Activated CD4-positive, alpha-beta T cell treated with anti-CD3 and anti-CD28 coated beads, Interleukin-2, Interleukin-4, amounts not matched to agents 100 ng/mL and 50 ng/mL, durations not matched to agents 16 hours and 8 hours (primary cell): Measurements from ENCODE around the gene POLR3E.
"Not testable (repeated sequence)": the region's sequence is repeated elsewhere in the genome, so short reads cannot be mapped to it uniquely, and the experiment has no call there.

Experiments used
- DNase-seq: peaks from one replicate; pipeline ENCODE4 v3.0.0-alpha.2; 2020; ENCODE audit warnings: low spot score

POLR3E gene

DNA sequence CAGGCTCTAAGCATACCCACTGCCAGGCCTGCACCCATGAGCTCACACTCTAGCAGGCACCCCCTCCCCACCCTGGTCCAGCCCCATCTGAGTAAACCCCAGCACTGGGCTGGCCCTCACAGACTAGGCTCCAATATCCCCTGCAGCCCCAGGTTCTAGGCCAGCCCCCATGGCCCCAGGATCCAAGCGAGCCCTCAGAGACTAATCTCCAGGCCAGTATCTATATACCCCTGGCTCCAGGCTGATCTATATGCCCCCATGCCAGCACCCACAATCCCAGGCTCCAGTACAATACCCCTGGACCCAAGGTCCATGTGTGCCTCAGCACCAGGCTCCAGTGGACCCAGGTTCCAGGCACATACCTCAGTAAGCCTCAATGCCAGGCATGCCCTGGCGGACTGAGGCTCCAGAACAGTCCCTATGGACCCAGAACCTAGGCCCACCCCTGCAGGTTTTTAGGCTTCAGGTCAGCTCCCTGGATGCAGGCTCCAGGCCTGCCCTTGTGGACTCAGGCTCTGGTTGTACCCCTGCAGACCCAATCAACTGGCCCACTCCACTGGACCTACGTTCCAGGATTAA, 38.5 kb downstream of the POLR3E start:
- no peak for DNase-seq

DNA sequence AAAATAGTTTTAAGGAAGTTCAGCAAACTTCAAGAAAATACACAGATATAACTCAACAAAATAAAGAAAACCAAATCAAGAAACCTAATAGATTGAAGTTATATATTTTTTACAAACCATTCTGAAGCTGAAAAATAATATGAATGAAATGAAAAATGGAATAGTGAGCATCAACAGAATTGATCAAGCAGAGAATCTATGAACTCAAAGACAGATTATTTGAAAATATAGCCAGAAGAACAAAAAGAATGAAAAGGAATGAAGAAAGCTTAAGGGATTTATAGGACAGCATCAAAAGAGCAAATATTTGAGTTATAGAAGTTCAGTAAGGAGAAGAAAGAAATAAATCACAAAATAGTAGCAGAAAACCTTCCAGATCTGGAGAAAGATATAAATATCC, 39.4 kb downstream of the POLR3E start:
- DNase-seq: no peak

DNA sequence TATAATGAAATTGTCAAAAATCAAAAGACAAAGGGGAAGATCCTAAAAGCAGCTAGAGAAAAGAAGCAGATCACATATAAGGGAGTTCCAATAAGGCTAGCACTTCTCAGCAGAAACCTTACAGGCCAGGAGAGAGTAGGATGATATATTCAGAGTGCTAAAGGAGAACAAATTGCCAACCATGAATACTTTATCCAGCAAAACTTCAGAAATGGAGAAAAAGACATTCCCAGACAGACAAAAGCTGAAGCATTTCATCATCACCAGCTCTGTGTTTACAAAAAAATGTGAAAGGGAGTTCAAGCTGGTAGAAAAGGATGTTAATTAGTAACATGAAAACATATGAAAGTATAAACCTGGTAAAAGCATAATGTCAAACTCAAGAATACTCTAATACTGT, 39.8 kb downstream of the POLR3E start:
- DNase-seq: no peak

DNA sequence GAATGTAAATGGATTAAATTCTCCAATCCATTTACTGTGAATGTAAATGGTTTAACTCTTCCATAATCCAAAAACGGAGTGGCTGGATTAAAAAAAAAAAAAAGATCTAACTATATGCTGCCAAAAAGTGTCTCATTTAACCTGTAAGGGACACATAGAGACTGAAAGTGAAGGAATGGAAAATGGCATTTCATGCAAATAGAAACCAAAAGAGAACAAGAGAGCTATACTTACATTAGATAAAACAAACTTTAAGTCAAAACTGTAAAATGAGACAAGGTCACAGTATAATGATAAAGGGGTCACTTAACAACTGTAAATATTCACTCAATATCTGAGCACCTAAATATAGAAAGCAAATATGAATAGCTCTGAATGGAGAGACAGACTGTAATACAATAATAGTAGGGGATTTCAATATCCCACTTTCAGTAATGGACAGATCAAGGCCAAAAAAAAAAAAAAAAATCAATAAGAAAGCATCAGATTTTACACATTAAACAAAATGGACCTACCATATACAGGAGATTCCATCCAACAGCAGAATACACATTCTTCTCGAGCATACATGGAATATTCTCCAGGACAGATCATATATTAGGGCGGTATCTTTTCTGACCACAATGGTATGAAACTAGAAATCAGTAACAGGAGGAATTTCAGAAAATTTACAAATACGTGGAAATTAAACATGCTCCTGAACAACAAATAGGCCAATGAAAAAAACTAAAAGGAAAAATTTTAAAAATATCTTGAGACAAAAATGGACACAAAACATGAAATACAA, 40.8 kb downstream of the POLR3E start:
- no peak for DNase-seq

DNA sequence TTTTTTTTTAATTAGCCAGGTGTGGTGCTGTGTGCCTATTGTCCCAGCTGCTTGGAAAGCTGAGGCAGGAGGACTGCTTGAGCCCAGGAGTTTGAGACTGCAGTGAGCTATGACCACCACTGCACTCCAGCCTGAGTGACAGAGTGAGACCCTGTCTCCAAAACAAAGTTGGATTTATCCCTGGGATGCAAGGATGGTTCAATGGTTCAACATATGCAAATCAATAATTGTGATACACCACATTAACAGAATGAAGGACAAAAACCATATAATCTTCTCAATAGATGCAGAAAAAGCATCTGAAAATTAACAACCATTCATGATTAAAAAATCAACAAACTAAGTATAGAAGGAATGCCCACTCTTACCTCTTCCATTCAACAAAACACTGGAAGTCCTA, 43.7 kb downstream of the POLR3E start:
- DNase-seq: no peak

DNA sequence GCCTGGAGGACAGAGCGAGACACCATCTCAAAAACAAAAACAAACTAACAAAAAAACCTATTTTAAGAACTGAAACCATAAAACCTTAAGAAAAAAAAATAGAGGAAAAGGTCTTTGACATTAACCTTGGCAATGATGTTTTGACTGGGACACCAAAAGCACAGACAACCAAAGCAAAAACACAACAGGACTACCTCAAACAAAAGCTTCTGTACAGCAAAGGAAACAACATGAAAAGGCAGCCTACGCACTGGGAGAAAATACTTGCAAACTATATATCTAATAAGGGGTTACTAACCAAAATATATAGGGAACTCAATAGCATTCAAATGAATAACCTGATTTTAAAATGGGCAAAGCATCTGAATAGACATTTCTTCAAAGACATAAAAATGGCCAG, 44.9 kb downstream of the POLR3E start:
- no peak for DNase-seq

DNA sequence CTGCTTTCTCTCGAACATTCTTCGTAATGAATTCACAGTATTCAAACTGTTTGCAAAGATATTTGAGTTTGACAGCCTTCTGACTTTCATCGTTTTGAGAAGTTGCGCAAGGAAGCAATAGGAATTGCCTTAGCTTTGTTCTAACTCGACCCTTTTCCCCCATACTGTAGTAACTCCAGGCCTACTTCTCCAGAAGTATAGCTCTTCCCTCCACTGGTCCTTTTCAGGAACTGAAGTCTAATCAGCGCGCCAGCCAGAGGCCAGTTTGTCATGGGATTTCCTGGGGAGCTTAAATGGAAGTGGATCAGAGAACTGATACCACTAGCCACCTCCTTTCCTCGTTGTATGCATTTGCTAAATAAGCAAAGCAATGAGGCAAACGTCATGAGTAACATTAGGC, 49.3 kb downstream of the POLR3E start:
- DNase-seq: no peak

DNA sequence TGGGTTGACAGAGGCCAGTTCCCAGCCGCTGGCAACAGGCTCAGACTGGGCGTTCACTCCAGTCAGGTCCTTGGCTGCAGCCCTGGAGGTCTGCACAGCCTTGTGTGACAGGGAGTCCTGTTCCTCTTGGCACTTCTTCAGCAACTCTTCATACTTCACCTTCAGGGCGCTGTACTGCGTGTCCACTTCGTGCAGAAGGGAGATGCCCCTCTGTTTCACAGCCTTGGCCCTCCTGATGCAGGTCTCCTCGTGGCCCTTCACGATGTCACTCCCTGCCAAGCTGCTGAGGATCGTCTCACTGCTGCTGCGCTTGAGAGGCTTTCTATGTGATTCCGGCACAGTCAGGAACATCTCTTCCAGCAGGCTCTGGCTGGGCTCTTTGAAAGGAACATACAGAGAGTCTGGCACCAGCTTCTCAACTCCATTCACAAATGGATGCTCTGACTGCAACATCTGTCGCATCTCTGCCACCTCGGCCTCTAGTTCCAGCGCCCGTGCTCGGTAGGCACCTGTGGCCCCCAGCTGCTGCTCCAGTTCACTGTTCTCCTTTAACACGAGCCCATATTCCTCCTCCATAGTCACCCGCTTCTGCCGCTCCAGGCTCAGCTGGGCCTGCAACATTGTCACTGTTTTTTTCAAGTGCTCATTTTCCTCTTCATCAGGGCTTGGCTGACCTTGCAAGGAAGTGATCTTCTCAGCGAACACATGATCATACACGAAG, 50.1 kb downstream of the POLR3E start:
- DNase-seq: no peak

DNA sequence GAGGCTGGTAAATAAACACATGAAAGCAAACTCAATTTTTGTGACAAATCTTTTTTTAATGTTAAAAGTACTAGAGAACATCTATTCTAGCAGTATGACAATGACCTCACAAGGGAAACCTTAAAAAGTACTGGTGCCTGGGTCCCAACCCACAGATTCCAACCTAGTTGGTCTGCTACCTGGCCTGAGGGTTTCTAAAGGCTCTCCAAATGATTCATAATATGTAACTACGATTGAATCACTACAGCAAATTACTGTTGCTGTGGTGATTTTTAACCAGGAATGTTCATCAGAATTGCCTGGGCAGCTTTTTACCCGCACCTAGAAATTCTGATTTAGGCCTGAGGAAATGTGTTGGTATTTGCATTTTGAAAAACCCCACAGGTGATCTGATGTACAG, 51.1 kb downstream of the POLR3E start:
- DNase-seq: no peak

DNA sequence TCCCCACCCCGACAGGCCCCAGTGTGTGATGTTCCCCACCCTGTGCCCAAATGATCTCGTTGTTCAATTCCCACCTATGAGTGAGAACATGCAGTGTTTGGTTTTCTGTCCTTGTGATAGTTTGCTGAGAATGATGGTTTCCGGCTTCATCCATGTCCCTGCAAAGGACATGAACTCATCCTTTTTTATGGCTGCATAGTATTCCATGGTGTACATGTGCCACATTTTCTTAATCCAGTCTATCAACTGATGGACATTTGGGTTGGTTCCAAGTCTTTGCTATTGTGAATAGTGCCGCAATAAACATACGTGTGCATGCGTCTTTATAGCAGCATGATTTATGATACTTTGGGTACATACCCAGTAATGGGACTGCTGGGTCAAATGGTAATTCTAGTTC, 53.8 kb downstream of the POLR3E start:
- DNase-seq: not testable (repeated sequence)

DNA sequence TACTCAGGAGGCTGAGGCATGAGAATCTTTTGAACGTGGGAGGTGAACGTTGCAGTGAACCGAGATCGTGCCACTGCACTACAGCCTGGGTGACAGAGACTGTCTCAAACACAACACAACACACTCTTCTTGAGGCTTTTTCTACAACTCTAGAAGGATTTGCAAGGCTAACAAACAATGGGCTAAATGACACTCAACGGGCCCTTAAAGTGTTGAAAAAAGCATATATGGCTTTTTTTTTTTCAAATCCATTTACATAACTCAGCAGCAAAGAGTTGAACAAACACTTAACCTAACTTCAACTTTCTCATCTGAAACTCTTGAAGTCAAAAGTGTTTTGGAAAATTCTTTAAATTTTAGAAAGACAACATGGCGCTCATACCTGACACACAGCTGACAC, 54.9 kb downstream of the POLR3E start:
- no peak for DNase-seq

DNA sequence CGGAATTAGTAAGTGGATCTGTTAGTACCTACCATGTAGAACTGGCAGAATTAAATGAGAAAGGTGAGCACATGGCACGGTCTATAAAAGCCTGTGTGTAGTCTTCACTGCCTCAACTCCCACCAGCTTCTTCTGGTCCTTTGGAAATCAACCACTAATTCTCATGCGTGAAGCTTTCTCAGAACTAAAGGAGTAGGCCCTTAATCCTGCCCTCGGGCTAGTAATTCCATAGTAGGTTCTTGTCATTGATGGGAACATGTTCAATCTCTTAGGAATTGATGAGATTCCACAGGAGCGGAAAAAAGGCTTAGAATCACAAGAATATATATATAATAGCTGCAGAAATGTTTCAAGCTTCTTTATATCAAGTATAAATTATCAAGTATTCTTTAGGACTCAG, 55.5 kb downstream of the POLR3E start:
- no peak for DNase-seq

DNA sequence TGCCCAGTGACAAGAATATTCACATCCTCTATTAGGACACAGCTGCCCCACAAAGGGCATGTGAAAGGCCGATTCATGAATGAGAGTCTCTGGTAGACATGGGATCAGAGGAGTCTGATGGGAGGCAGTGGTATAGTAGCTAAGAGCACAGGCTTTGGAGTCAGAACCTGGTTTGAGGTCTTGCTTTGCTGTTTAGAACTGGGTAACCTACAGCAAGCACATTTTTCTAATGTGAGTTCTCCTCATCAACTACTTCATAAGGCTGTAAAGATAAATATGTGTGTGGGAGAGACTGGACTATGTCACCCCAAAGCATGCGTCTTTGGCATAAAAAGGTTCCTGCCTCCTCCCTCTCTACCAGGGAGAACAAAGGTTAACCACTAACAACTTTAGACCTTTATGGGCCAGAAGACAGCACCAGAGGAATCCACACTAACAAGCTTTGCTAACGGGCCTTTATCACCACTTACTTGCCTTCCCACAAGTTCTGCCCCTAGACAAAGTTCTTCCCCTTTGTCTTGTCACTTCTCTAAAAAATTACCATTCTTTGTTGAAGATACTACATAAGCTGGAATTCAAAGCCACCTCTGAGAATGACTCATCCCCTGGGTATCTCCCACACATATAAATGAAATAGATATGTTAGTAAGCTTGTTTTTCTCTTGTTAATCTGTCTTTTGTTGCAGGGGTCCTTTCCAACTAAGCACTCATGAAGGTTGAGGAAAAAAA, 56.1 kb downstream of the POLR3E start:
- DNase-seq: peak; percentile 37

DNA sequence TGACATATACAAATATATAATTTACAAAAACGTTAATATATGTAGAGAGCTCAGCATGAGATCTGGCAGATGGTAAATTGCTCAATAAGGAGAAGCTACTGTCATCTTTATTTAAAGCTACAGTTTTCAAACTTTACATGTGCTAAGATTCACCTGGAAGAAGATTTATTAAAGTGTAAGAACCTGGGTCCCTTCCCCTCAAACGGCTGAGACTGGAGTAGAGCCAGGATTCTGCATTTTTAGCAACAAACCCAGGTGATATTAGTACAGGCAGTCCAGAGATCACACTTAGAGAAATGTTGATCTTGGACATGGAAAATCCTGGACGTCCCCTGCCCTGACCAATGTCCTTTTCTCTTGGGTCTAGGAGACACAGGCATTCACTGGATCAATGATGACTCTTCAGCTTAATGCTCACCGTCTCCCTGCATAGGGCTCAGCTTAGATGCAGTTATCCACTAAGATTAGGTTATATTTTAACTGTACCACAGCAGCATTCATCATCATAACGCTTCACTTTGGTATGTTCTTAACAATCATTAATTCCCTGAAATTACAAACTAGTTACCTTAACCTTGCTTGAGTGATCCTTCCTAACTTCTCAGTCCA, 56.8 kb downstream of the POLR3E start:
- DNase-seq: no peak

DNA sequence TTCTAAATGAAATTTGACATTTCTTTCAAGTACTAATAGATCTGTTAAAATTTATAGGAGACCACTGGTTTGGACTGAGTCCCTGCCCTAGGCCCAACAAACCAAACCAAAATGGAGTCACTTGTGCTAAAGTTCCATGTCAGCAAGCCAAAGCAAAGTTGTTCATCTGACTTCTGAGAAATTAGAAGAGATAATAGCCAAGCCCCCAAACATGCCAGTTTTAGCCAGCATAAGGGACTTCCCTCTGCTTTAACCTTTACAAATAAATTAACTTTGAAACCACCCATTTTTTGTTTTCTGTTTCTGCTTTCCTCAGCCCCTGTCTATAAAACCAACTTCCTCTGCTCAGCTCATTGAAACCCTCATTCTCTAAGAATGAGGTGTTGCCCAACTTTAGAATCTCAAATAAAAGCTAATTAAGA, 58.3 kb downstream of the POLR3E start:
- no peak for DNase-seq

DNA sequence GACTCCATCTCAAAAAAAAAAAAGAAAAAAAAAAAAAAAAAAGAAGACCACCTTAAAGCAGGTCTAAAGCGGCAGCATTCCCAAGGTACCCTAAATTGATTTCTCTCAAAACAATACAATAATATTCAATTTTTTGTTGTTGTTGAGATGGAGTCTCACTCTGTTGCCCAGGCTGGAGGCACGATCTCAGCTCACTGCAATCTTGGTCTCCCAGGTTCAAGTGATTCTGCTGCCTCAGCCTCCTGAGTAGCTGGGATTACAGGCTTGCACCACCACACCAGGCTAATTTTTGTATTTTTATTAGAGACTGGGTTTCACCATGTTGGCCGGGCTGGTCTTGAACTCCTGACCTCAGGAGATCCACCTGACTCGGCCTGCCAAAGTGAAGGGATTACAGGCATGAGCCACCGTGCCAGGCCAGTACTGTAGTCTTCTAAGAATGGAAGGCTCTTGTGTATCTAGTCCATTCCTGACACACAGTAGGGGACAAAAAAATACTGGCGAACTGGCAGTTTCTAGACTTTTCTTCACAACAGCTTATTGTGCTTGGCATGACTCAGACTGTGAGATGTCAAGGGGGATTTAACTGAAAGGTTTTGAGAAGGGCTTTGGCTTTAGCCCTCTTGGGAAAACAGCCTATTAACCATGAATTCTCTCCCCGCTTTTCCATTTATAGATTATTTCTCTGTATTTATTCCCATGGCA, 59.9 kb downstream of the POLR3E start:
- no peak for DNase-seq

DNA sequence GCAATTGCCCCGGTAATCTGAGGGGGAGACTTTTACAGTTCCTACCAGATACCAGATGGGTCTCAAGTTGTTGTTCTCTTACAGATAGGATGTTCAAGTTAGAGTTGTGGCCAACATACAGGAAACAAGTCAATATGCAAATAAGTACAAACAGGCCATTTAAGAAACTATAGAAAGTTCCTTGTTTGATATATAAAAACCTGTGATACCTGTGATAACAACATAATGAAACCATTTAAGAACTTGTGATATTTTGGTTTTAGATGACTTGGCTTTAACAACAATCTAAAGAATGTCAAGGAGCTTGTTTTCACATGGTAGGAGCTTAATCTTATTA, 60.4 kb downstream of the POLR3E start:
- no peak for DNase-seq

DNA sequence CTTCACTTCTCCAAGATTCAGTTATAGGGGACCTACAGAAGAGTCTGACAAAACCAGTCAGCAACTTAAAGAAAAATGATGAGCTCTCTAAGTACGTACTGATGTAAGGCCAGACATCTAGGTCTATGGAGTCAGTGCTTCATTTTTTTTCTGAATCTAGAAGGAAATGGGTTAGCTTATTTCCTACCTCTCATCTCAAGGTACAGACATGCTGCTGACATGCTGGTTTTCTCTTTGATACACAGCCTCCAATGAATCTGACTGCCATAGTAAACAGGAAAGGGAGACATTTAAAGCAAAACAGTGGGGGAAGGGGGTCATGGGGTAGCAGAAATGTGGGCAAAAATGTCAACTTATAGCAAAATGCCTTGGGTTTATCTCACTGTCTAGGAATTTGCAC, 60.8 kb downstream of the POLR3E start:
- DNase-seq: no peak

DNA sequence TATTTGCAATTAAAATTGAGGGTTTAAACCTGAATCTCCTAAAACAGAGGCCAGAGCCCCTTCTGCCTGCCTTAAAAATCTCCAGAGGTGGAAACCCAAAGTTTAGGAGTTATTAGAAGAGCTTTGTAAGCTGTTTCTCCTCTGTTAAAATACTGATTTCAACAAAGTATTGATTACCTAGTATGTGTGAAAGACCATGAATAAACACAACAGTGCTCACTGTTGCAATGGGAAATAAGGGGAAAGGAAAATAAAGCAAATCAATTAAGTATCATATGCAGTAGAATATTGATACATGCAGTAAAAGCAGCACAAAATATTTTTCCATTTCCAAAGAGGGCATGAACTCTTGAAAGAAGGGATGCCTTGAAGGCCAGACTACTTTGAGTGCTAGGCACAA, 62.5 kb downstream of the POLR3E start:
- no peak for DNase-seq

DNA sequence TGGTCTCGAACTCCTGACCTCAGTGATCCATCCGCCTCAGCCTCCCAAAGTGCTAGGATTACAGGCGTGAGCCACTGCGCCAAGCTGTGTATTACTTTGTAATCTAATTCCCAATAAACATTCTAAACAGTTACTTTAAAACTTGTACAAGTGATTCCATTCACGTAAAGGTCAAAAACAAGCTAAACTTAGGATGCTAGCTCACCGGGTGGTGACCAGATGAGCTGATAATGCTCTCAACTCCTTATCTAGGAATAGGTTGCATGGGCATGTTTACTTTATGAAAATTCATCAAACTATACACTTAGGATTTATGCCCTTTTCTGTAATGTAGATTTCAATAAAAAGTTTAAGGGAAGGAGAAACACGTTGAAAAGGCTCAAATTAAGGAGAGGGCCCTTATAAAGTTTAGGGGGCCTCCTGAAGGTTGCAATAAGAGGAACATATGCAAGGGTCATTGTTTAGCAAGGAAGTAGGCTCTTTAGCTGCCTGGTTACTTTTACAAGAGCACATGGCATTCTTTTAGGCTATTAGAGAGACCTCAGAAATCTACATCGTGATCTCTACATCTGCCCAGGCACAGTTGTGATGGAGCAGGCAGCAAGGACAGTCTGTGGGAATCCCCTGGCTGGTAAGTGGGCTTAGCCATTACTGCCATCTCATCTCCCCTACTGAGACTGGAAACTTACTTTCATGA, 63.9 kb downstream of the POLR3E start:
- no peak for DNase-seq

DNA sequence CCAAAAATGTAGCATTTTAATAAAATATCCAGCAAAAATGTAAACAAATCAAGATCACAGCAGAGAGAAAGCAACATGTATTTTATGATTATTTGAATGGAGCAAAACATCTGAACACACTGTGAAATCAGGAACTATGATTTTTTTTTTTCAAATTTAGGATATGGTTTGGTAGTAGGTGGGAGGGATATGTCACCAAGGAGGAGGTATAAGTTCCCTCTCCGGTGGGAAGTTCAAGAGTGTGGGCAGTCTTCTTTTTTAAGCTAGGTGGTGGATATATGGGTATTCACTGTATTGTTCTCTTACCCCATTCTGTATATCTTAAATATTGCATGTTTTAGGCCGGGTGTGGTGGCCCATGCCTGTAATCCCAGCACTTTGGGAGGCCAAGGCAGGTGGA, 67.0 kb downstream of the POLR3E start:
- DNase-seq: no peak
